HG03439 (cell line): ENCODE results near the gene DNAJB12.
"Not testable (repeated sequence)": the region's sequence is repeated elsewhere in the genome, so short reads cannot be mapped to it uniquely, and the experiment has no call there.

Experiments used
- ATAC-seq: cut with Tn5 transposase; IDR thresholded peaks from one replicate; pipeline ENCODE4 v1.9.1; 2021; ENCODE audit warnings: mild to moderate bottlenecking, moderate library complexity; ENCODE audit not compliant: unreplicated experiment

The DNAJB12 gene

DNA sequence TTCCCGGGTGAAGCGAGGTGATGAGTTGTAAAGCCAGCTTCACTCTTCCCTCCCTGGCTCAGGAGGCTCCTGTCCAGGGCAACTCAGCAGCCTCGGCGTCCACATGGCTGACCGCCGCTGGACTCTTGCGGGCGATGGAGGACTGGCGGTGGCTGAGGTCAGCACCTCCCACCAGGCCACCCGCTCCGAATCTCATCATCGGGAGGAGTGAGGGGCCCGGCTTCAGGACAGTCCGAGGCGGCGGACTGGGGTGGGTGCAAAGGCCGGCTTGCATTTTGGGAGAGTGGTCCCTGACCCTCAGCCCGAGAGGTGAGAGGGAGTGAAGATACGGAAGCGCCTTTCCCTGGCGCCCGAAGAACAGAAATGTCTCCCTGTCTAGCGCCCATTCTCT, 759 bp downstream of the DNAJB12 start:
- peak; percentile 7 for ATAC-seq

DNA sequence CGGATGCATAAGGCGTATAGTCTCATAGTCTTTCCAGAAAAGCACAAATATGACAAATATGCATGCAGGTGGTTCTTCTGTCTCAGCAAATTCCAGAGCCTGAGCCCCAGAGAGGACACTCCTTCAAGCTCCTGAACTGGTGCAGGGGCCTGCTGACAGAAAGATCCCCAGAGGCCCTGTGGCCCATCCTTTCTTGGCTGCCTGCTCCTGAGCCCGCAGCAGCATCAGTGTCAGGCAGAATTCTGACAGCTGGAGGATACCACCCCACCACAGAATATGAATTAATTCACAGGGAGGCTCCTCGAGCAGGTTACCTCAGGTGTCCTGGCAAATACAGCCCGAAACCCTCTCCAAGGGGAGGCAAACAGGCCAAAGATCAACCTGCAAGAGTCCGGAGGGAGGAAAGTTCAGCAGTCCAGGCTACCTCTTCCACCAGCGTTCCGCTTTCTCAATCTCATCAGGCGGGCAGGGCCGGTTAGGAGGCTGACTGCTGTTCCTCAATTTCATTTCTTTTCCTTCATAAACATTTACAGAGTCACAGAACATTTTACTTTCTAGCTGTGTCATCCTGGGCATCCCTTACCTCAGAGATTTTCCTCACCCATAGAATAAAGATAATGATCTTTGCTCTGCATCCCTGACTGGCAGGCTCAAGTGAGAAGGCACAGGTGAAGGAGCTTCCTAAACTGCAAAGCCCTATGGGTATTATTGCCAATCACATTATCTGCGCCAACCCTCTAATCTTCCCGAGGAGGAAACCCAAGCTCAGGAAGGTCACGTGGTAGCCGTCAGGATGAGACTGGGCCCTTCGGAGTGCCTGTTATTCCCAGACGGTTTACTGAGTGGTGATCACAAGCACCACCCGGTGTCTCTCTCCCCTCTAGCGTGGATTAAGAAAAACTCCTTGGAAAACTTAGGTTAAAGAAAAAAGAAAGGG, 1.4 kb downstream of the DNAJB12 start:
- ATAC-seq = no peak

DNA sequence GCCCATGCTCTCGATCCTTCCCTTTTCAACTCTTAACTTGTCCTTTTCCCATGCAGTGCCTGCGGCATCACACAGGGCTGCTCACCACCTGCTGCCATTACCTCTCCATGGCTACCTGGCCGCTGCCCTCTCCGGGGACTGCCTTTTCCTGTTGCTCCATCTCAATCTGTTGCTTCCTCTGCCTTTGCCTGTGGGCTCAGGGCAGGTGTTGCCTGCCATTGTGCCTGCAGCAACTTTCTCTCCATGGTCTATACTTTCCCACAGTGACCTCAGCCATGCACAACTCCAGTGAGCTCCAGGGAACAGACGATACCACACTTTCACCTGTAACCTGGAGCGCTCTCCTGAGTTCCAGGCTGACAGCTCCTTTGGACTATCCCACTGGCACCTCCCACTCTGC, 3.2 kb downstream of the DNAJB12 start:
- ATAC-seq = no peak

DNA sequence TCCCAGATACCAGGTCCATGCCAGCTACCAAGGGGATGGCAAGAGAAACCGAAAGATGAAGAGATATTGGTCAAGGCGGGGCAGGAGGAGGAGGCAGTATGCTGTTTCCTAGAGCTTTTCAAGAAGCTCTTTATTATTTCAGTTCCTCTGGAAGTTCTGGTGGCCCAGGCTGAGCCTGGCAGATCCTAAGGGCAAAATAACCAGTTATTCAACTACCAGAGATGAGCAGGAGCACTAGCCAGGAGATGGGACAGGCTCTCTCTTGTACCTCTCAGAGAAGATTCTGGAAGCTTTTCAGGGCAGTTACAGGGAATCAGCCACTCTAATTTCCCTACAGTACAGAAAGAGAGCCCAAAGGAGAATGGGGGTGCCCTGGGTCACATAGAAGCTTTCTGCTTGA, 5.3 kb downstream of the DNAJB12 start:
- no peak for ATAC-seq

DNA sequence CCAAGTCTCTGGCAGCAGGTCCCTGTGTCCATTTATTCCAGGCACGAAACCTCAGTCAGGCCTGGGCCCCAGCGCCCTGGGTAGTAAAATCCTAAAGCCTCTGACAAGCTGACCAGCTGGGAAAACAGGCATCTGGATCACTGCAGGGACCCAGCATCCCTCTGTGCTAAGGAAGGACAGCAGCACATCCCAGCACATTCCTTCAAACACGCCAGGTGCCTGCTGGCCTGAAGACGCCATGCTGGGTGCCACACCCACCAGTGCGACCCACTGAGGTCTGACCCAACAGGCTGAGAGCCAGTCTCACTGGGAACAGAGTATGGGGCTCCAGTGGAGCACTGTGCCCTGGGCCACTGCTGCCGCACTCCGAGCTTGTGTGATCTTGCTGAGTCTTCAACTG, 6.4 kb downstream of the DNAJB12 start:
- ATAC-seq = no peak

DNA sequence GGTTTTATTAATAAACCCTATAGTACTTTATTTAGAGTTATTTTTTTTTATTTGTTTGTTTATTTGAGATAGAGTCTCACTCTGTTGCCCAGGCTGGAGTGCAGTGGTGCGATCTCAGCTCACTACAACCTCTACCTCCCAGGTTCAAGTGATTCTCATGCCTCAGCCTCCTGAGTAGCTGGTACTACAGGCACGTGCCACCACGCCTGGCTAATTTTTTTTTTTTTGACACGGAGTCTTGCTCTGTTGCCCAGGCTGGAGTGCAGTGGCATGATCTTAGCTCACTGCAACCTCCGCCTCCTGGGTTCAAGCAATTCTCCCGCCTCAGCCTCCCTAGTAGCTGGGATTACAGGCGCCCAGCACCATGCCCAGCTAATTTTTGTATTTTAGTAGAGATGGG, 8.6 kb downstream of the DNAJB12 start:
- ATAC-seq = not testable (repeated sequence)

DNA sequence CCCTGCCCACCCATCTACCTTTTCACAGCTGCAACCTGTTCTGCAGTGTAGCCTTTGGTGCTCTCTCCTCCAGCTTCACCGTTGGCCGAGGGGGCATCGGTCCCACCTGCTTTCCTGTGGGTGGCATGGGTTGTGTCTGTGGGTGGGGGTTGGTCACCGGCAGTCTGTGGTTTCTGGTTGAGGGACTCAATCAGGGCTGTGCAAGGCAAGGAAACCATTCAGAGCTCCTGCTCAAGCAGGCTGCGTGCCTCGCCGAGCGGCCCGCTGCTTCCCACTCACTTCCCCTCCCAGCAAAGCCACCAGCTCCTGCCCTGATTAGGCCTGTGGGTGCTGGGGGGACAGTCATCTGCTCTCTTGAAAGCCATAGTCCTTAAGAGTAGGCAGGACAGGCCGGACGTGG, 9.8 kb downstream of the DNAJB12 start:
- no peak for ATAC-seq

DNA sequence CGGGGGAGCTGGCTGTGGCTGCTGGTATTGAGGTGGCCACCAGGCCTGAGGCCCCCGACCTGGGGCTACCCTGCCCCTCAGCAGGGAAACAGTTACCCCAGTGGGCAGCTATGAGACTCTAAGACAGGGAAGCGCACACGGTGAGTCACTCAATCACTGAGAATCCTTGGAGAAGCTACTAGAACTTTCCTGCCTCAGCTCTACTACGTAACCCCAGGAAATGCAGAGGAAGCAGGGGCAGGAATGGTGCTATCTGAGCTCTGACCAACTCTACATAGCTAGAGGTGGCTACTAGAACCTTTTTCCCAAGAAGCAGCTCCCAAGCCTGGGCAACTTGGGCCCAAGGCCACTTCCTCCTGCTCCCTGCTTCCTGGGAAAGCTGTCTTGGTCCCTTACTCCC, 11.8 kb downstream of the DNAJB12 start:
- no peak for ATAC-seq

DNA sequence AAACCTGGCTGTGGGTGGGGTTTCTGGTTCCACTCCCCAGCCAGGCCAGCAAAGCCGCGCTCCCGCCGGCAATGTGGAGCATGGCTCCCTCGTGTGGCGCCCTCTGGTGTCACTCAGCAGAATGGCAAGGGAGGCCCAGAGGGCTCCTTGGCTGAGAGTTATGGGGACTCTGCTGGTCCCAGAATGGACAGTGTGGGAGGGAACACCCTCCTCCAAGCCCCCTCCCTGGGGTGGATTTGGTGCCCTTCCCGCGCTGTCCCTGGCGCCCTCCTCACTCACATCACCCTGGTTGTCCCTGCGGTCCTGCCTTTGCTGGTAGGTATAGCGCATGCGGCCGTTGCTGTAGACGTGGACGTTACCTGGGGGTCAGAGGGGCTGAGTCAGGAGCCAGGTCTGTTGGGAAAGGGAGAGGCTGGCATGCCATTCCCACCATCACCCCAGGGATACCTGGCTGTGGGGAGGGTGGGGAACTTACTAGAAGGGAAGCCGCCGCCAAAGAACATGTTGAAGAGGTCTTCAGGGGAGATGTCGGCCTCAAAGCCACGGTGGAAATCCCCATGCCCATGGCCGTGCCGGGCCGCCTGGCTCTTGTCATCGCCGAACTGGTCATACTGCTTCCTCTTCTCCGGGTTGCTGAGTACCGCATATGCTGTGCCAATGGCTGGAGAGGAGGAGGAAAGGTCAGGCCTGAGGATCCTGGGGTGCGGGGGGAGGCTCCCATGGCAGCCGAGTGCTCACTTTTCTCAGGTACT, 14.0 kb downstream of the DNAJB12 start:
- peak; percentile 42 for ATAC-seq

DNA sequence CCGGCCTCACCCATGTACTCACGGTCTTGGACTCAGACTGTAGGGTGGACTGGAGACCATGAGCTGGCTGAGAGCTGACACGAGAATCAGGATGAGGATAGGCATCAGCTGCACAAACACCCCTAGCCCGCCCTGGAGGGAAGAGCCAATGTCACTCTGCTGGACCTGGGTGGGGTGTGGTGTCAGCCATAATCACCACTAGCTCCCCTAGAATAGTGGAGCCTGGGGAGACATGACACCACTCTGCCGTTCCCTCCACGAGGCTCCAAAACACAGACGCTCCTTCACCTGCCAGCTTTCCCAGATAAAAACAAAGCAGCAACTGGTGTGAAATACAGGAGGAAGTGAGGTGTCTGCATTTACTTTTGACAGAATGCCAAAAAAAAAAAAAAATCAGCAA, 16.5 kb downstream of the DNAJB12 start:
- no peak for ATAC-seq

DNA sequence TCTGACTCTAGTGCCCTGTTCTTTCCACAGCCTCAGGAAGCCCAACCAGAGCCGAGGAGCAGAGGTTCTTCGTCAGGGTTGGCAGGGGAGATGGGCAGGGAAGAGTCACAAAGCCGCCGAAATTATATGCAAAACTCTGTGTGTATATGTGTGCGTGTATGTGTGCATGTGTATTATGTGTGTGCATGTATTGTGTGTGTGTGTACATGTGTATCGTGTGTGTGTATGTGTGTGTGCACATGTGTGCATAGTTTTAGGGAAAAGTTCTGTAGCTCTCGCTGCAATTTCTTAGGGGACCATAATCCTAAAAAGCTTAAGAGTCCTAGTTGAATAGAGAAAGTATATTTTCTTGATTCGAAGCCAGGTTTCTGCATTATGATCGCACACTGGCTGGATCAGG, 17.0 kb downstream of the DNAJB12 start:
- no peak for ATAC-seq

DNA sequence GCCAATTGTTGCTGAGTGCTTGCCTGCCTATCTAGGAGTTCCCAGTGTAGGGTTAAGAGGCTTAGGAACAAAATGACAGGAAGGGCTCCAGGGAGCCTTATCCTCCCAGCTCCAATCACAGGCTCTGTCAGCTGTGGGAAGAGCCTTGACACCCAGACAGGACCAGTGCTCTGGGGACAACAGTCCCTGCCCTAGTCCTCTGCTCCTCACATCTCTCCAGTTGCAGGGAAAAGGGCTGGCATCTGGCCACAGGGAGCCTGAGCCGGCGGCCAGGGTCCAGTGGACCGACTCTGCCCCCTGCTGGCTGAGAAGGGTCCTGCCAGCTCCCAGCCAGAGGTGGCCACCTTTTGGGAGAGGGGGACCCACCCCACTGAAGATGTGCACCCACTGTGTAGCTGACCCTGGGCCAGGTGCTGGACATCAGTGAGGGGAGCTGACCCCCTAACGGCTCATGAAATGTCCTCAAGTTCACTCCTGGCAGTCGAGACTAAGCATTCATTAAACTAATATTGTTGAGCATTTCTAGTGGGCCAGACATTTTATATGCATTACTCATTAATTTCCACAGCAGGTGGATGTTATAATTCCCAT, 17.6 kb downstream of the DNAJB12 start:
- ATAC-seq = no peak

DNA sequence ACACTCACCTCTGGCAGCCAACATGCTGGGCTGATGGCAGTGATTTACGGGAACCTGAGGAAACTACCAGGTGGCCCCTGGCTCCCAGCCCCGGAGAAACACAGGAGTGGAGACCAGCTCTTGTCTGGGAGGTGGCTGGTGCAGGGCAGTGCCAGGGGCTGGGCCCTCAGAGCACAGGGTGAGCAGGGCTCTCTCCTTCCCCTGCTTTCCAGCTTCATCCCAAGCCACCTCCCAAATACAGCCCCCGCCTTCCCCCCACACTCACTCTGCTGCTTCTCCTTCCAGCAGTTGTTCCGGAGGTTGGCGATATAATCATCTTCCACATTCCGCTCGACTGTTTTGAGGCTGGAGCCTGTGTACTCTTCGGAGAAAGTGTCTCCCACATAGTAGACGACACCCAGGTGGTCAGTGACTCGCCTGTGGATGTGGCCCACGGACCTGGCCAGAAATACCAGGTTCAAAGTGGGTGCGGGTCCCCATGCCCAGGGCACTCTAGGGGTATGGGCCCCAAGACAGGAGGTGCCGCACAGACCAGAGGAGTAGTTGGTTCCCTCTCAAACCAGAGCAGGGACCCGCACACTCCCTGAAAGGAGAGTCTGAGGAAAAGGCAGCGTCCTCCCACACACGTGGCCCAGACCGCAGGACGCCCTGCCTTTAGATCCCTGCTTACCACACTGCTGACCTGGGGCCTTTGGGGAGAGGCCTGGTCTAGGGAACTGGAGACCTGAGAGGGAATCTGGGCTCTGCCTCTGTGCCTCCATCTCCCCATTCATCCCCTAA, 18.3 kb downstream of the DNAJB12 start:
- ATAC-seq = no peak

DNA sequence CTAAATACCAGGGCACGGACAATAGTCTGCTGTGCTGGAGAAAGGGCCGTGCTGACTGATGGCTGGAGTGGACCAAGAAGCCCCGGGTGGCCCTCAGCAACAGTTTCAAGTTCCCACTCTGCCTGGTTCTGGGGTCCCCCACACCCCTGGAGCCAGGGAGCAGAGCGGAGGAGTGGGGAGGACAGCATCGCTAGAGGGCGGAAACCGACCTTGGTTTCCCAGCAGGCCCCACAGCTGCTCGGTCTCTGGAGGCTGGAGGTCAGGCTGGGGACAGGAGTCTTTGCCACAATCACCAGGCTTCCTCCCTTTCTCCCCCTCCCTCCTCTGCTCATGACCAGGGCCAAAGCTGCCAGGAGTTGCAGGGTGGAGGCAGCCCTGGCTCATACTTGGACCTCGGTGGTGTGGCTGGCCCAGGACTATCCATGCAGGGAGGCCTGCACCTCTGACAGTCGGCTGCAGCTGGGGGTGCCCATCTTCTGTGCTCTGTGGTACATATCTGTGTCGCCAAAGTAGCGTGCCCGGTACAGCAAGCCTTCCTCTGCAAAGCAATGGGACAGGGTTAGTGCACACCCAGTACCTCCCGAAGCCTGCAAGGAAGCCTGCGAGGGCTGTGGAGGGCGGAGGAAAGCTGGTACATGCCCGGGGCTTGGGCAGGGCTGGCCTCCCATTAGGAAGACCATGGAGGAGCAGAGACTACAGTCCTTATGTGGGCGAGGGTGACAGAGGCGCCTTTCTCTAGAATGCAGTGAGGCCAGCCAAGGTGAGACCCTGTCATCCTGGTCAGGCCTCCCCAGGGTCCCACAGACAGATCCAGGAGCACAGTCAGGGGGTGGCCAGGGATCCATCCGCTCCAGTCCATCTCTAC, 19.1 kb downstream of the DNAJB12 start:
- ATAC-seq = peak; percentile 26

DNA sequence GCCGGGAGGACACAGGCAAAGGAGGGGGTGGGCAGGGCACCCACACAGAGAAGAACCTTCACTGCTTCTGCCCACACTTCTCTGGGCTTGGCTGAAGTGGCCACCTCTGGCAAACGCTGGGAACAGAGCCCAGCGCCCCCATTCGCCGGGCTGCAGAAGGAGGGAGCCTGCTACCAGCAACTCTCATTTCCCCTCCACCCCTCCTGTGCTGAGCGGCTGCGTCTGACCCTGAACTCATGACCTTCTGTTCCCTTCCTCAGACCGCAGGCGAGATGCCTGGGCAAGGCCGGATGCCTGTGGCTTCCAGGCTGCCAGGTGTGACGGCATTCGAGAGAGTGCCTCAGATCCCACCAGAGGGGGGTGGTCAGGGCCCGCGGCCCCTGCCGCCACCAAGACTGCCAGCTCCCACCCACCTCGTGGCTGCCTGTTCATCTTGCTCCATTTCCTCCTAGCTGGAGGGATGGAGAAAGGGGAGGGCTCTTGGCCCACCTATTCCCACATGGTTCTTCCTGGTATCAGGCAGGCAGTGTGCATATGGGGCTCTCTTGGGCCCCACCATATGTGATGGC, 19.8 kb downstream of the DNAJB12 start:
- peak; percentile 50 for ATAC-seq

DNA sequence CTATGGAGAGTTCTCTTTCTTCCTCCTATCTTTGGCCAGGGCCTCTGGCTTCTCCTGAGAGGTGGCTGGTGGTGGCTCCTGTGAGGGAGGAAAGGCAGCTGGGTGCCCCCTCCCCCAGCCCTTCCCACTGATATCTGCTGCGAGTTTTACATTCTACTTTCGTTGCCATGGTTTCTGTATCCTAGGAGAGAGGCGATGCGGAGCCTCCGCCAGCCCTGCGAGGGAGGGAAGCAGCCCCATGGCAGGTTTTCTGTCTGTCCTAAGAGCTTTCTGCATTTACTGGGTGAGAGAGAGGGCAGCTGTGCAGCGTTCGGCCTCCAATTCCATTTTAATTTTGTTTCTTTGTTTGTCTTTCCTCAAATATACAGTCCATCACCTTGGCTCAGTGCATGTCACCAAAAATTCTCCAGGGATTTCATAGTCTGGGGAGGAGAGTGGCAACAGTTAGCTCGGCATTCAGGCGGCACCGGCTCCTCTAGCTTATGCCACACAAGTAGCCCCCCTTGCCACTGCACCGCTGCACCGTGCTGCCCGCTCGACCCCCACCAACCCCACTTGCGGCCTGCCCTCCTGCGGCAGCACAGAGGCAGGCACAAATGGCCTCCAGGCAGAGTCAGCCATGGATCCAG, 20.4 kb downstream of the DNAJB12 start:
- ATAC-seq = no peak

DNA sequence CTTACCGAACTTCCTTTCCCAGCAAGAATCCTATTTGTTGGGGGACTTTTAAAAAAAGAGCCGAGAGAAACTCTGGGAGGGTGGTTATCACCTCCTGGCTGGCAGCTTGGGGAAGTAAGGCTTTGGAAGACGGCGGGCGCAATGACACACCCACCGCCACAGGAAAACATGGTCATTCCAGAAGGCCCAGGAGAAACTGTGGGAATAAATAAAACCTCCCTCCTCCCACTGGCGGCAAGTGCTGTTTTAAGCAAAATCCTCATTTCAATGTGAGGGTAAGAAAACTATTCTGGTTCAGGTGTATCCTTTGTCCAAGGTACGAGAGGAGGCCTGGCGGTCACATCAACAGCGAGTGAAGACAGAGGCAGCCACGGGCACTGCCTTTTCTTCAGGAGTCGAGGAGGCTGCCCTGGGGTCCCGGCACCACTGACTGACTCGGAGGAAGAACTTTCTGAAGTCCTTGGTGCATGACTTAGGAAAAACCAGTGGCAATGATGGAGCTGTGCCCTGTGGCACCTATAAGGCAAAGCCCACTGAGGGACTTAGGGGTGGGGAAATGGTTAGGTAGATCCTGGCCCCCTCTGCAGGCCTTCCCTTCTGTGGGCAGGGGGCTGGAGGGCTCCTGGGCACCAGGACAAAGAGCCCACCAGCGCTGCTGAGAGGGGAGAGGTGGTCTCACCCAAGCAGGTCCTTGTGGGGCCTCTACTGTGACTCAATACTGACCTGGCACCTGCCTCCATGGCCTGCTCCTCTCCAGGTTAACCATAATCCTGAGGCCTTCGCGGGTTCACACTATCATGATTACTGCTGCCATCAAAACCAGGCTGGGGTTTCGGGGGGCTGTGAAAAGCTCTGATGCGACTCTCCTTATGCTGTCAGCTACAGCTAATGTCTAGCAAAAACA, 21.4 kb downstream of the DNAJB12 start:
- ATAC-seq = no peak

DNA sequence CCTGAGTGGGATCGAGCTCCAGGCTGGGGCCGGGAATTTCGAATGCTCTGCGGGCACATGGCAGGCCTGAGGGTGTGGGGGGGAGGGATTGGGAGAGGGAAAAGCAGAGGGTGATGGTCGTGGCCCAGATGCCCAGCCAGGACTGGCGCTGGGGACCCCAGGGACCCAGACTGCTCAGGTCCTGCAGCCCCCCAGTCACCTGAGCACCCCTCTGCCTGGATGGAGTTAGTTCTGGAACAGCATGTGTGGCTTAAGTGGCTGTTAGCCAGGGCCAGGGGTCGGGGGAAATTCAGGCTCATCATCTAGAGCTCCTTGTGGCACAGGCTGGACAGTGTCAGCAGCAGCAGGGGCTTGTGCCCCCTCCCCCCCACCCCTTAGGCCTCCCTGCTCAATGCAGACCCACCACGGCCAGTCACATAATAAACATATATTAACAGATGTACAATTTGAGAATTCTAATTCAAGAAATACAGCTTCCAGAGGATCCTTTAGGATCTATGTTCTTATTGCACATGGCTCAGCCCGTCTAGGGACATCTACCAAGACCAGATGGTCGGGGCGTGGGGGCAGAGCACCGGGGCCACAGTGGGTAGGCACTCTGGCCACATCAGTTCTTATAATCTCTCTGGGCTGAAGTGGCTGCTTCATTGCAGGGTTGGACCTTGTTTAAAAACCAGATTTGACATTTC, 22.2 kb downstream of the DNAJB12 start:
- no peak for ATAC-seq
